NCI-H1930 (cell line): Measurements from ENCODE around the gene MYLK2.

Experiments
- DNase-seq, 2 experiments: peaks; one replicate each; lab custom pipeline; 2025; lab: John Stamatoyannopoulos, UW

The MYLK2 gene

DNA sequence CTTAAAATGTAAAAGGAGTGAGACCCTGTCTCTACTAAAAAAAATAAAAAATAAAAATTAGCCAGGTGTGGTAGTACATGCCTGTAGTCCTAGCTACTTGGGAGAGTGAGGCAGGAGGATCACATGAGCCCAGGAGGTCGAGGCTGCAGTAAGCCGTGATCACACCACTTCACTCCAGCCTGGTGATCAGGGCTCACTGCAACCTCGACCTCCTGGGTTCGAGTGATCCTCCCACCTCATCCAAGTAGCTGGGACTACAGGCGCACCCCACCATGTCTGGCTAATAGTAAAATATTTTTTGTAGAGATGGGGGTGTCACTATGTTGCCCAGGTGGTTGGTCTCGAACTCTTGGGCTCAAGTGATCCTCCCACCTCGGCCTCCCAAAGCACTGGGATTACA is 34.3 kb downstream of the MYLK2 start:
- DNase-seq = no peak

DNA sequence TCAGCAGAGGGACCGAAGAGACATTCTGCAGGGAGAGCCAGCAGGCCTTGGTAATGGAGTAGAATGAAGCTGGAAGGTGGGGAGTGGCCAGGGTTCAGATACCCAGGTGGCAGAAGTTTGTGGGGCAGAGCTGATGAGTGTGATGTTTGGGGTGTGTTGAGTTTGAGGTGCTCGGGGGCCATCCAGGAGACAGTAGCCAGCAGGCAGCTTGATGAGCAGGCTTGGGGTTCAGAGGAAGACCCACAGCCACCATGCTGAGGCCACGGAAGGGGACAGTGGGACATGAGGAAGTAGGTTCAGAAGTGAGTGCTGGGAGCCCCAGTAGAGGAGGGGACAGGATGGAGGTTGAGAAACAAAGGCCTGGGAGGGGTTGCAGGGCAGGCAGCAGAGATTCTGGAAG is 37.4 kb downstream of the MYLK2 start:
- DNase-seq = no peak

DNA sequence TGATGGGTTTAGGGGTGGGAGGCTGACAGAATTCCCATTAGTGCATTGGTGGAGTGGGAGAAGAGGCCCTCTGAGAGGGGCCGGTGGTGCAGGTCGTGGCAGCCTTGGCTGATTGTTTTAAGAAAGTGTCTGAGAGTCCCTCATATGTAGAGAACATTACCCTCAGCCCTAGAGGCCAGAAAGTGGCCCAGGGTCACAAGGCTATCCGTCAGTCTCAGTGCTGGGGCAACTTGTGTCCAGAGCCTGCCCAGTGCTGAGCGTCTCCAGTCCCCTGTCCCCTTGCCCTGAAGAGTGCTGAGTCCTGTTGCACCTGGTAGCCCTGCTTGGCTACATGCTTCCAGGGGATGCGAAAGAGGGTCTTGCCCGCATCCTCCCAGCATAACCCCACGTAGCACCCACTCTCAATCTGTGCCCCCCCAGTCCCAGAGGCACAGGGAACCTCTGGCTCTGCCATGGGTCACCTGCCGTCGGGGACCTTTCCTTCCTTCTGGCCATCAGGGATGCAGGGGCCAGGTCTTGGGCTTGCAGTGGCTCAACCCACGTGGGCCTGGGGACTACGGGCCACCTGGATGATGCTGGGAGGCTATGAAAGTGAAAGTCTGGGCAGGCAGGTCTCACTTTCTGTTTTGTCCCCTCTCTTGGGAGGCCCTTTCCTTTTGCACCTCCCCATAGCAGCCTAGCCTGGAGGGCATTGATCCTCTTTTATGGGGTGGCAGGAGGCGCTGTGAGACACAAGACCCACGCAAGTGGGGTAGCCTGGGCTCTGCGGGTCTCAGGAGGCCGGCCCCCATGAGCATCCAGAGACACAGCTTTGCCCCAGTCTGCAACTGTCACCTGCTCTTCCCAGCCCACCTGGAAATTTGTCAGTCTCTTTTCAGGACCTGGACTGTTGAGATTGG is 39.0 kb downstream of the MYLK2 start:
- DNase-seq = no peak

DNA sequence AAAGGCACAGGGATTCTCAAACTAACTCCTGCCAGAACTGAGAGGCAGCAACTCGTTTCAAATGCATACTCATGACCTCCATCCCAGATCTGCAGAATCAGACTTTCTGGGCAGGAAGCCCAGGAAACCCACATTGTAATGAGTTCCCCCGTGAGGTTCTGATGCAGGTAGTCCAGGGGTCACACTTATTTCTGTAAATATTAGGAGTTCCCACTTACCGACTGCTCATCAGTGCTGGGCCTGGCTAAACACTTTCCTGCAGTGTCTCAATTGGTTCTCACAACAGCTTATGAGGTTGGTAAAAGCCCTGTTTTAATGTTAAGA is 39.6 kb downstream of the MYLK2 start:
- DNase-seq = no peak

DNA sequence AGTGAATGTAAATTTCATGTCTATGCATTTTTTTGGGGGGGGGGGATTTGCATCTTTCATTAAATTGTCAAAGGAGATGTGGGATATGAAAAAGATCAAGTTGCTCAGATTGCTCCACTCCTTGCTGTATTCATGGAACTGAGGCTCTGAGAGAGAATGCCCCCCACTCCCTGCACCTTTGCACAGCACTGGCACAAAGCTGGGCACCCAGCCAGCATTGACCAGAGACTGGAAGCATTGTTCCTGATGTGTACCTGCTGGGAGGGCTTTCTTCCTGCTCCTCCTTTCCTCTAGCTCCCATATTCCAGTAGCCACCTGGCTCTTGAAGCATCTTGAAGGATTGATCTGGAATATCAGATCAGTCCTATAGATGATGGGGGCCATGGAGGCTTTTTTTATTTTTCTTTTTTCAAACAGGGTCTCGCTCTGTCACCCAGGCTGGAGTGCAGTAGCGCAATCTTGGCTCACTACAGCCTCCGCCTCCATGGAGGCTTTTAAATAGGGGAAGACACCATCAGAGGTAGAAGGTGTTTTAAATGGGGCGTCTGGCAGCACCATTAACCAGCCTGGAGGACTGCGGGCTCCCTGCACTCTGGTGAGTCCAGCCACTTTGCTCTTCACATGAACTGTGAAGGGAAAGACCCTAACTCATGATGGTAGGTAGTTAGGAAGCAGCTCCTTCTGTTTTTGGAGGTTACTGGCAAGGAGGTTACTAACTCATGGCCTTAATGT is 40.3 kb downstream of the MYLK2 start:
- no peak for DNase-seq

DNA sequence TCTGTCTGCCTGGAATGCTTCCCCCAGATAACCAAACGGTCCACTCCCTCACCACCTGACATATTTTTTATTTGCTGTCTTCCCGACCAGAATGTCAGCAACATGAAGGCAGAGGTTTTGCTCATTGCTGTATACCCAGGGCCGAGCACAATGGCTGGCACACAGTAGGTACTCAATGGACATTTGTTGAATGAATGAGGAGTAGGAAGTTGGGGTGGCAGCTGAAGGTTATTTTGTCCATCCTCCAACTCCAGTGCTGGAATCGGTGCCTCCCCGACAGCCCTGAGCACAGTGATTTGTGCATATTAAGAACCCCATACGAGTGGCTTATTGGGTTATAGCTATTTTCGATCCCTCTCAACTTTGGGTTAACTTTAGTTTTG is 40.8 kb downstream of the MYLK2 start:
- DNase-seq = no peak

DNA sequence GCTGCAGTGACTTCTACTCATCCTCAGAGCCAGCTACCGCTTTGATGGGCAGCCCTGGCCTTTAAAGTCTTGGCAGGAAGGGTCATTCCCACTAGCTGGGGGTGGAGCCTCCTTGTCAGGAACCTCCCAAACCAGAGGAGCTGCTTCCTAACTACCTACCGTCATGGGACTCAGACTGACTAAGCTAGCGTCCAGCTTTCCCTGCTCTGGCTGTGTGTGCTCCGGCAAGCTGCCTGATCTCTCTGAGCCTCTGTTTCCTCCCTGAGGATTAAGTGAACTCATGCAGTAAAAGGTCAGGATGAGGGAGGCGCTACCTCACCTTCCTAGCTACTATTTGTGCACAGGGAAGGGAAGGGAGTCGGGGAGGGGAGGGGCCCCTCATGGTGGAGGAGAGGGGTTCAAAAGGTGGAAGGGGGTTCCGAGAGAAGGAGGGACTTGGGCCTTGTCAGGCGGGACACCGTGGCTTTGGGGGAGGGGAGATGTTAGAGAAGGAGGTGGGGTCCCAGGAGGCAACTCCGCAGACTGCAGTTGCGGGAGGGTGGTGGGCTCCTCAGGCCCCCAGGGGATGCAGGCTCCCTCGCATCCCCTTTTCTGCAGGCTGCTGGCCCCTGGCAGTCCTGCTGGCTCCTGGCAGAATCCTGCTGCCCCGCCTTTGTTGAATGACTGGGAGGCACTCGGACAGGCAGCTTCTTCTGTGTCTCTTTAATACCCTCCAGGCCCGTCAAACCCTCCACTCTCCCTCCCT is 41.4 kb downstream of the MYLK2 start:
- no peak for DNase-seq

DNA sequence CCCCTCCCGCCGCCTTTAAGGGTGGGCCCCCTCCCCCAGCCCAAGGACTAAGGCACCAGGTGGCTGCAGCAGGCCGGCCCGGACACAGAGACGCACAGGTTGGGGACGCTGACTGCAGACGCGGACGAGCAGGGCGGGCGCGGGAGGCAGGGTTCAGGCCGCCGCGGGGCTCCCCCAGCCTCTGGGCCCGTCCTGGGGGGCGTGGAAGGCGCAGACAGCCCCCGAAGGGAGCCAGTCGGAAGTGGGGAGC is 41.9 kb downstream of the MYLK2 start:
- DNase-seq = no peak

DNA sequence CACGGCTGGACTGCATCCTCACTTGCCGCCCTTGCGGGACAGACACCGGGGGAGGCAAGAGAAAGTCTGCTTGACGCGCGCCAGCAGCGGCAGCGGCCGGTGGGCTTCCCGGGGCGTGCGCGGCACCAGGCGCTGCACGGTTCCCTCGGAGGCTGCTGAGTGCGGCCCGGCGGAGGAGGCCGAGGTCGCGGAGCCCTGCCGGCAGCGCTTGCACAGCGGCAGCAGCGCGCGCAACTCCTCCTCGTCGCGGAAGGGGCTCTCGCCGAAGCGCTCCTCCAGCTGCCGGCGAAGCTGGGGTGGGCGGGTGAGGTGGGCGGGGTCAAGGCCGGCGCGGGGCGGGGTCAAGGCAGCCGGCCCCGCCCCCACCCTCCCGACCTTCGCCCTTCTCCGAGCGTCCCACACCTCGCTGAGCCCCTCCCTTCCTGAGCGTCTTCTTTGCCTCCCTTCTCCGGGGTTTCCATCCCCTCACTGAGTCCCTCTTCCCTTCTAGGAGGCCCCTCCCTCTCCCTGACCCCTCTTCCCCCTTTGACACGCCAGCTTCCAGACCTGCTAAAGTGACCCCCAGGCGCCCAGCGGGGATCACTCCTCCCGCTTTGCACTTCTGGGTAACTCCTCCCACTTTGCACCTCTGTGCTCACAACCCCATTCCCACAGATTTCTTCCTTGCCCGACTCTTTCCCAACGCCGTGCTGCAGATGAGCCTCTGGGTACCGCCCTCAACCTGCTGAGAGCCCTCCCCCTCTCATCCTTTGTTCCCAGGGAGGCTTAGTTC is 42.4 kb downstream of the MYLK2 start:
- DNase-seq = peak; percentile 81 to 82

DNA sequence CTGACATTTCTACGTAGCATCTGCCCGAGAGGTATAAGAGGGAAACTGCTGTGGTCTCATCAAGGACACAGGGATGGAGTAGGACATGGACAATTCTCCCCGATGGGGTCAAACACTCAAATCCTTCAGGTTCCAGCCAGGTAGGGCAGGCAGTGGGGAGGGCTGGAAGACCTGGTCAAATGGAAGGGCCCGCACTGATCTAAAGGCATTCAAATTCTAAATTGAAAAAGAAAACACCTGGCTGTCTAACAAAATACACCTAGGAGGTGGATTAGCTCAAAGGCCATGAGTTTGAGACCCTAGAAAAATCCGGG is 43.0 kb downstream of the MYLK2 start:
- no peak for DNase-seq

DNA sequence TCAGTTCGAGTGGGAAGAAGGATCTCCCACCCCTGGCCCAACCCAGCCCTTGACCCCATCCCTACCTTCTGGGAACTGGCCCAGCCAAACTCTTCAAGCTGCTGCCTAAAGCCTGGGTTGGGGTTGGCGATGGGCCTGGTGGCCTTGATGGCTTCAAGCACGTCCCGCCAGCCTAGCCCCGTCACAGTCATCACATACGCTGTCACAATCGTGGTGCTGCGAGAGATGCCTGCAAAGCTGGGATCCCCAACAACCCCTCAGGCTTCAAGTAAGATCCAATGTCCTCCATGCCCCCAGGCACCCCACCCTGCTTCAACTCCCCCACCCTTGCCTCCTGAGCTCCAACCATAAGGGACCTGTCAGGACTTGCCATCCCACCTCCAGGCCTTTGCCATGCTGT is 43.4 kb downstream of the MYLK2 start:
- DNase-seq = no peak

DNA sequence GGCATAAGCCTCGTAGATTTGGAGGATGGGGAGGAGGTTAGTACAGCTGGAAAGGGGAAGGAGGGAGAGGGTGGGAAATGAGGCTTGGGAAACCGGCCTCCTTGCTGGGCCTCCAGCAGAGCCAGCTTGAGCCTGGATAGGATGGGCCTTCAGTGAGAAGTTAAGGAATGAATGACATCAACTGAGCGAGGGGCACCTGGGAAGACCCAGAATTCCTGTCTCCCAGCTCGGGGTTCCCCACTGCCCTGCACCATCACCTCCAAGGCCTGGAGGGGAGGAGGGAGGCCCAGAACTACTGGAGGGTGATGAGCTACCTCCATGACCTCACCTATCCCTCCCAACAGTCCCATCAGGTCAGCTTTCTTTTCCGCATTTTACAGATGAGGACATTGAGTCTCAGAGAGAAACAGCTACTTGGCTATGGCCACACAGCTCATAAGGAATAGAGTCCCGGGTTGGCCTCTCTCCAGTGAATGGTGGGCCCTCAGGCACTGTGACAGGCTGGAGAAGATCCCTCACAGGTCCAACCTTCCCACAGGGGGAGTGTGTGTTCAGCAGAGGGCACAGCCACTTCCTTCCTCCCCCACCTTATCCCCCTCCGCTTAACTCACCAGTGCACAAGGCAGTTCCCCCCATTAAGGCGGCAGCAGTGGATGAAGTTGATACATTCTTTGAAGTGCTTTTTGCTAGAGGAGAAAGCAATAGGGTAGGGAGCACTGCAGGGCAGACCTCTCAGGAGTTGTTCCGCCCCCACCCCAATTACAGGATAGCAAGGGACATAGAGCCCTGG is 44.3 kb downstream of the MYLK2 start:
- no peak for DNase-seq

DNA sequence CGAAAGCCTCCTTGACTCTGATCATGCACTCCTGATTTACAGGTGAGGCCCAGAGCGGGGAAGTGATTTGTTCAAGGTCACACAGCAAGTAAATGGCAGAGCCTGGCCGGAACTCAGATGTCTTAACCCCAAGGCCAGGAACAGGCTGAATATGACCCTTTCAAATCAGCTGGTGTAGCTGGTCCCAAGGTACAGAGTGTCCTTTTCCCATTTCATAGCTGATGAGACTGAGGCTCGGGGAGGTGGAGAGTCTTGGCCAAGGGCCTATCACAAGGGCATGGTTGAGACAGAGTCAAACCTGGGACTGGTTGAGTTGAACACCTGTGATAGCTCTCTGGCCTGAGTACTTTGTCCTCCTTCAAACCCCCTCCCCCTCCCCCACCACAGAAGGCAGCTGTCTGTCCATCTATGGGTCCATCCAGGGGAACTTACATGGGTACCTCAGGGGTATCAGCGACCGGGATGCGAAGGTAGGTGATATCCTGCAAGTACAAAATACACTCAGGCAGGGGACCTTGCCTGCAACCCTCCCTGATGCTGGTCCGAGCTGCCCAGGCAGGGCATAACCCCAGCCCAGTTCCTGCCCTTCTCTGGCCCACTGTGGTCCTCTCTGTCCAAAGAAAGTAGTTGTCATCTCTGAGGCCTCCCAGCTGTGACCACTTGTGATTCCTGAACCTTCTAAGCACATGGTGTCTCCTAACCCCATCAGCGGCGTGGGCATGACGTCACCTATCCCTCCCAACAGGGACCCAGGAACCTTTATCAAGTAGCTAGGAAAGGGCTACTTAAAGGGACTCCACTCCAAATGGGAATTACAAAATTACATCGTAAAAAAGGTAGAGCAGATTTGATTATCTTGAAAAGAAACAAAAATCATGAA is 45.6 kb downstream of the MYLK2 start:
- DNase-seq = no peak

DNA sequence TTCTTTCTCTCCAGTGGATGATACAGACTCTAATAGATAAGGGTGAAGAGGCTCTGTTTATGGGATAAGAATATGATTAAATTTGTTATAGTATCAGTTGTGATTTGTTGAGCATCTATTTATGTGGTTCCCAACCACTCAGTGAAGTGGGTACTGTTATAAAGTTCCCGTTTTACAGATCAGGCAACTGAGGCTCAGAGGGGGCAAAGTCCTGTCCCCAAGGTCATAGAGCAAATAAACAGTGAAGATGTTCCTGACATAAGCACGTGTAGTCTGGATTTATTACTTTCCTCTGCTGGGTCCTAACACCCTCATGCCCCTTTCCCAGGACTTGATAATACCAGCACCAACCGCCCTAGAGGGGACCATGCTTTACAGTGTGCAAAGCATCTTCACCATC is 47.1 kb downstream of the MYLK2 start:
- DNase-seq = no peak

DNA sequence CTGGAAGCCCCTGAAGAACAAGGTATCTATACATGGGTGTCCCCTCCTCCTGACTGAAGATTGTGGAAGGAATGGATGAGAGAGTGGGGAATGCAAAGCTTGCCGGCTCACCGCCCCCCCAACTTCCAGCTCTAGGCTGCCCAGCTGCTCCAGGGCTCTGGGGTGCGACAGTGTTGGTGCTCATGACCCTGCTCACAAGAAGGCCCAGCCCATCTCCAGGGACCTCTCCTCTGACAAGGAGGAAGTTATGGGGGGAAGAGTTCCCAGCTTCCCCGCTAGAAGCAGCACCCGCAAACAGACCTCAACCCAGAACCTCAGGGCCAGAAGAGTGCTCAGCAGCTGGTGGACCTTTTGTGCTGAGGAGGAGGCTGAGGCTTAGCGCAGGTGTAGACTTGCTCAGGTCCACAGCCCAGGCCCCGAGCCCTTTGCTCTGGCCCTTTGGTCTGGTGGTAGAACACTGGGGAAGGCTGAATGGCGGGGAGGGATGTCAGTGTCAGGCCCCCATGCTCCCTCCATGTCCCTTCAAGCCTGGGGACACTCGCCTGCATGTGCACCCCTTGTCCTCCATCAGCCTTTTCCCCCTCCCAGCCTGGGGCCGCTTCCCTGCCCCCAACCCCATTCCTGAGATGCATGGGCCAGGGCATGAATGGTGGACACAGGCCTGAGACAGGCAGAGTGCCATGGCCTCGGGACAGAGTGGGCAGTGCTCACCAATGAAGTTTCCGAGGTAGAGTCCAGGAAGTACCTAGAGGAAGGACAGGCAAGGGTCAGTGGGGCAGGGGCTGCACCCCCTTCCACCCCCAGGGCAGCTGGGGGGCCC is 49.9 kb downstream of the MYLK2 start:
- no peak for DNase-seq

DNA sequence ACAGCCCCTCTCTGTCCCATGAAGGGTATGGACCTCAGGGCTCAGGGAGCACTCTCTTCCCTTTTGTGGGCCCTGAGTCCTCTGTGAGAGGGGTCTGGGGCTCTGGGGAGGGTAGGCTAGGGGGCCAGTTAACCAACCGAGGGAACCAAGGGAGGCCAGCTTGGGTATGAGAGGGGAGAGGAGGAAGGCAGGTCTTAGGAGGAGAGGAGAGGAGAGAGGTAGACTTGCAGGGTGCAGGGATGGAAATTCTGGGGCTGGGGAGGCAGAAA is 50.5 kb downstream of the MYLK2 start:
- DNase-seq = no peak

DNA sequence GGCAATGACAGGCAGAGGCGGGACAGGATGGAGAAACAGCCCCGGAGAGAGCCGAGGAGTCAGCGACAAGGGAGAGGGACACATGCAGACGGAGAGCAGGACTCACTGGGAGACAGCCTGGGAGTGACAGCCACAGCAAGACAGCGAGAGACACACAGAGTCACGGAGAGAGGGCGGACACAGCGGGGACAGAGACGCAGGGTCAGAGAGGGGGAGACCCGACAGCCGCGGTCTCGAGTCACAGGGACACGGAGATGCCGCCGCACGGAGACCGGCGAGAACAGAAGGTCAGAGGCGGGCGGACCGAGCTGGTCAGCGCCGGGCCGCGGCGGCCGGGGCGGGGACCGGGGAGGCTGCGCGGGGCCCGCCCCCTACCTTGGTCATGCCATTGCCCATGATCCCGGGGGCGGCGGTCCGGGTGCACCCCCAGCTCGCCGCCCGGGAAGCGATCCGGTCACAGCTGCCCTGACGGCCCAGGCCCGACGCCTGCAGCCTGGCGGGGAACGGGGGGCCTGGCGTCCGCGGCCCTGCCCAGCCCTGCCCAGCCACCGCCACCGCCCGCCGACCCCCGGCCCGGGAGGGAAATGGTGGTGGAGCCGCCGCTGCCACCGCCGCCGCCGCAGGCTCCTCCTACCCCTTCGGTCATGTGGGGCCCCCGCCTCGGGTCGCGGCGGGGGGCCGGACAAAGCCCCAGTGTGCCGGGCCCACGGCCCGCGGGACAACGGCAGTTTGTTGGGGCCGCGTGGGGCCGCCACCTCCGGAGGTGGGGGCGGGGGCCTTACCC is 51.0 kb downstream of the MYLK2 start, which contains the start of the genes DUSP15 and TTLL9:
Gene DUSP15, minus strand, starts transcription at position 586 of the 784 bp plus-strand sequence. Its CDS starts 190 bp downstream, at position 396.
Gene TTLL9, plus strand, starts transcription at position 693 of the 784 bp plus-strand sequence. CDS start 493 bp downstream, outside the sequence.
- DNase-seq = peak in 1 of 2 experiments; percentile 37

DNA sequence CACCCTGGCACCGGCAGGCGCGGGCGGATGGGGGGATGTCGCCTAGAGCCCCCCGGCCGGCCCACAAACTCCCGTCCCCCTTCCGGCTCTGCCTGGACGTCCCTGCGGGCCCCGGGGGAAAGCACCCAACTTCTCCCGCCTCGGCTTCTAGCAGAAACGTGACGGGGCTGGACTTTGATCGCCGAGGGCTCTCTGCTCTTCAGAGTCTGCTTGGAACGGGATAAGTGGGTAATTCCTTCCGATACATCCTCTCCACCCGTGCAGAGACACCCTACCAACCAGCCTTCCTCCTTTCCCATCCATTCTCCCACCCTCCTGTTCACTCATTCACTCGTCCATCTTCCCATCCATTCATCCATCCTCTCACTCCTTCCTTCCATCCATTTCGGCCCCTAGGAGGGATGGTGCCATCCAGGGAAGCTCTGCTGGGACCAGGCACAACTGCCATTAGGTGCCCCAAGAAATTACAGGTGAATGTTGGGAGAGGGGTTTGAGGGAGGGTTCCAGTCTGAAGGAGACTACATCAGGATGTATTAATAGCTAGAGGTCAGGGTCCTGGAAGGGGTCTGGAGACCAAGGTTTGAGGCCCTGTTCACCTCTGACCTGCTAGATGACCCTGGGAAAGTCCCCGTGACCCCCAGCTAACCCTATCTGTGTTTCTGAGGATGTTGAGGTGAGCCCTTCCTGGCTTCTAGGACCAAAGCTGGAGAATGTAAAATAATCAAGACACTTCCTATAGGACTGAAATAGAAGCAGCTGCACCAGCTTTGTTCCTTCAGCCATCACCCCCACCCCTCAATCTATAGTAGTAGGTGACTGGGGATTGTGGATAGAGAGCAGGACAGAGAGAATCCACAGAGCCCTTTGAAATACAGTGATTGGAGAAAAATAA is 51.8 kb downstream of the MYLK2 start:
- no peak for DNase-seq
